Kidney epithelial cell (primary cell): ENCODE measurements around the gene FKBP8. TPM values are rescaled to one million over a fixed set of nuclear protein-coding genes. Genes with fewer than 3 reads are reported as not detected.

ENCODE experiments used
- DNase-seq: peaks from one replicate; pipeline ENCODE4 v3.0.0-alpha.2; 2010; ENCODE audit warnings: low read depth
- H3K27me3 ChIP-seq: 2 replicates; pipeline ENCODE4 v1.6.0; 2011; ENCODE audit warnings: low read length; ENCODE audit not compliant: control insufficient read depth, insufficient read depth
- H3K36me3 ChIP-seq: 2 replicates; pipeline ENCODE4 v1.5.1; 2011; ENCODE audit warnings: low read length; ENCODE audit not compliant: control insufficient read depth, insufficient read depth
- H3K4me3 ChIP-seq: 2 replicates; pipeline ENCODE4 v1.5.1; 2011; ENCODE audit warnings: low read depth, mild to moderate bottlenecking, control low read depth, low read length
- CTCF ChIP-seq: IDR thresholded peaks from 2 replicates; pipeline ENCODE4 v1.5.1; 2011; ENCODE audit warnings: mild to moderate bottlenecking, moderate library complexity, low read length, control low read depth, inconsistent platforms; ENCODE audit not compliant: insufficient read depth, poor library complexity, severe bottlenecking
- total RNA-seq: library from RNA; depleted of rRNA; stranded (reverse); fragments of >200 nt; gene quantifications from 2 replicates; pipeline ENCODE4 v1.2.3, GENCODE V29; 2015

The FKBP8 gene
- total RNA-seq, 1 donor from 2014 or later: 253 TPM

- H3K36me3 ChIP-seq: no peaks in the 10 kb centered on the region
- TF ChIP-seq CTCF: no peak
- H3K4me3 ChIP-seq: no peak overlapping the region
- no peaks in the 10 kb centered on the region for H3K27me3 ChIP-seq
- DNase-seq: no peak
Measured at GRCh38 chr19:18496980-18497256, 46.5 kb downstream of the FKBP8 start.

DNA sequence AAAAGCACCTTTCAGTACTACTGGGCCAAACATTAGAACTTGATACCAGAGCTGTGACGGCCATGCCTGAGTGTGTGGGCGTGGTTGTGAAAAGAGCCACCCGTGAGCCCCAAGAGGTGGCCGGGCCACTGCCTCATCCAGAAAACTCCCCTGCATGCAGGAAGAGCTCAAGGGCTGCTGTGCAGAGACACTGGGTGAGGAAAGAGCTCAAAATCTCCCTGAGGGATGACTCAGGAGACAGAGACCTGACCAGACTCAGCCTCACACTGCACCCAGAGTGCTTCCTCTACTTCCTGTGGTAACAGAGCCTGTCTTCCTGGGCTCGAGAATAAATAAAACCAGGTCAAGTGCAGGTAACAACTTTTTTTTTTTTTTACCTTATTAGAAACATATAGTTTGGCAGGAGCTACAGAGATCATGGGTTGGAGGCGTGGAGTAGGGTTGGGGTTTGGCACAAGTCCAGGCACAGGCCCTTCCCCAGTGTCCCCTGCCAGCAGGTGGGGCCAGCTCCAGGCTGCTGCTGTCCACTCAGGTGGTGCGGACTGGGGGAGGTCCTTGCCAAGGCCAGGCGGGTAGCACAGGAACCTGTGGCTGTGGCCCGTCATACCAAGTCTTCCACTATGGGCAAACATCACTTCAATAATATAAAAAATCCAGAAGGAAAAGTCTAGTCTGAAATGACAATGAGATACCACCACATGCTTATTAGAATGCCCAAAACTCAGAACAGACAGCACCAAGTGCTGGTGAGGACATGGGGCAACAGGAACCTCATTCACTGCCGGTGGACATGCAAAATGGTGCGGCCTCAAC is 47.0 kb downstream of the FKBP8 start:
- Histone ChIP-seq H3K4me3 (no peak overlapping the region), H3K27me3 (no peaks in the 10 kb centered on the region), H3K36me3 (no peaks in the 10 kb centered on the region)
- TF ChIP-seq CTCF: peak; percentile 24
- peak; percentile 26 for DNase-seq

DNA sequence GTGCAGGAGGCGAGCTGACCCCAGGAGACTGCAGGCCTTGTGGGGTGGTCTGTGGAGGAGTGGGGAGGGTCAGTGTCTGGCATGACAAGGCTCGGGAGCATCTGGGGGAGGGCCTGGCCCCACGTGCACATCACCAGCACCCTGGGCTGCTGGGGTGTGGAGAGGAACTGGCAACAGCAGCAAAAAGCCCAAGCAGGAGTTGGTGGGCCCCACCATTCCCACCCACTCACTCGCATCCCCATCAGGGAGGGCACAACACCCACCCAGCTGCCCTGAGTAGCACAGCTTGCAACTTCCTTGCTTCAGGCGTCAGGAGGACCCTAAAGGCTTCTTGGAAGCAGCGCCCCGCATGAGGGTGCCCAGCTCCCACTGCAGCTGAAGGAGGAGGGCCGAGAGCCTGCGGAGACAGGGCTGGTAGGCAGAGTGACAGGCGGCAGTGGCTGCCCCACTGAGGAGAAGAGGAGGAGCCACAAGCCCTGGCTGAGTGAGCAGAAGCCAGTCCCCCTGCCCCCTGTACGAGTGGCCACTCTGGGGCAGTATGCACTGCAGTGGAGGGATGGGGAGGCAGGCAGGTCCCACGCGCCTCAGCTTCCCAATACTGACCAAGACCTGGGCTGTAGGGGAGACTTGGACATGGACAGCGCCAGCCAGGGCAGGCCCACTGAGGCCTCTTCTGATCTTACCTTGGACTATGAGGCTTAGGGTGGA is 48.0 kb downstream of the FKBP8 start:
- H3K27me3 ChIP-seq: no peaks in the 10 kb centered on the region
- no peak overlapping the region for H3K4me3 ChIP-seq
- no peak for DNase-seq
- no peak for TF ChIP-seq CTCF
- H3K36me3 ChIP-seq: no peaks in the 10 kb centered on the region

- Histone ChIP-seq H3K27me3 (no peaks in the 10 kb centered on the region), H3K36me3 (no peaks in the 10 kb centered on the region), H3K4me3 (no peak overlapping the region)
- DNase-seq: no peak
- TF ChIP-seq CTCF: no peak
Measured at GRCh38 chr19:18494267-18494607, 49.1 kb downstream of the FKBP8 start.

- no peak for DNase-seq
- H3K27me3 ChIP-seq: no peaks in the 10 kb centered on the region
- no peak overlapping the region for H3K4me3 ChIP-seq
- no peak for TF ChIP-seq CTCF
- H3K36me3 ChIP-seq: no peaks in the 10 kb centered on the region
Measured at GRCh38 chr19:18493440-18494266, 49.7 kb downstream of the FKBP8 start.
